Neural crest cell (in vitro differentiated cells): ENCODE data around the gene FOXO3B. TPM values are rescaled to one million over a fixed set of nuclear protein-coding genes. Genes with fewer than 3 reads are reported as not detected.
"Not testable (repeated sequence)": the region's sequence is repeated elsewhere in the genome, so short reads cannot be mapped to it uniquely, and the experiment has no call there.

ENCODE experiments used
- DNase-seq: peaks from one replicate; pipeline ENCODE4 v3.0.0; 2021; ENCODE audit warnings: low read depth, mixed read lengths, low spot score
- H3K27ac Mint-ChIP-seq: one replicate; pipeline ENCODE4 v1.8.0; 2021; ENCODE audit warnings: mild to moderate bottlenecking, mixed read lengths; ENCODE audit not compliant: unreplicated experiment
- H3K27me3 Mint-ChIP-seq: 2 replicates; pipeline ENCODE4 v1.8.0; 2021; ENCODE audit warnings: low read depth, mild to moderate bottlenecking, mixed read lengths
- H3K36me3 Mint-ChIP-seq: 2 replicates; pipeline ENCODE4 v1.8.0; 2021; ENCODE audit warnings: low read depth, mild to moderate bottlenecking, mixed read lengths
- H3K4me1 Mint-ChIP-seq: 2 replicates; pipeline ENCODE4 v1.8.0; 2021; ENCODE audit warnings: mixed read lengths
- H3K4me3 Mint-ChIP-seq: one replicate; pipeline ENCODE4 v1.8.0; 2021; ENCODE audit warnings: mild to moderate bottlenecking, mixed read lengths
- H3K9me3 Mint-ChIP-seq: 2 replicates; pipeline ENCODE4 v1.8.0; 2021; ENCODE audit warnings: mixed read lengths
- CTCF ChIP-seq: fragments of 200-600 bp; sonication (generic); conservative IDR thresholded peaks from 2 replicates; pipeline ENCODE4 v1.5.0; 2021; ENCODE audit warnings: antibody characterized with exemption, mild to moderate bottlenecking
- long read RNA-seq: library from polyadenylated mRNA; unstranded; transcript quantifications from one replicate; pipeline ENCODE4 v2.0.0, GENCODE V29; 2020
- total RNA-seq: library from RNA; stranded (reverse); gene quantifications from 2 replicates; pipeline ENCODE4 v1.2.1, GENCODE V29; 2021

The FOXO3B gene
- 25.8 and 28.5 TPM in 2 replicates for total RNA-seq
- long read RNA-seq, transcript FOXO3B-201 (1 exons, 1,928 nt), result major isoform, 10 of 10 reads
- long read RNA-seq, partial matches to known transcripts, result 0 of 10 reads
- long read RNA-seq, other reads (novel, unspliced or antisense), result 0 of 10 reads

- not testable (repeated sequence) for H3K27me3 Mint-ChIP-seq, H3K9me3 Mint-ChIP-seq, H3K4me1 Mint-ChIP-seq
- peaks cover 28% of the 10 kb centered on the region for H3K36me3 Mint-ChIP-seq
- peak within 1 kb of the TSS; percentile 71 for H3K27ac Mint-ChIP-seq
- peak; percentile 64 for DNase-seq
- peak within 1 kb of the TSS; percentile 97 for H3K4me3 Mint-ChIP-seq
Measured at GRCh38 chr17:18681767-18682571, at the start of gene FOXO3B. TSS of gene FOXO3B (minus strand) at chr17:18682314. CDS start at chr17:18681651, 663 bp downstream.

- H3K27me3 Mint-ChIP-seq, H3K9me3 Mint-ChIP-seq, H3K36me3 Mint-ChIP-seq, H3K4me3 Mint-ChIP-seq, H3K4me1 Mint-ChIP-seq, DNase-seq, H3K27ac Mint-ChIP-seq: not testable (repeated sequence)
Measured at GRCh38 chr17:18723509-18723908, 41.4 kb upstream of the FOXO3B start.

- H3K27me3 Mint-ChIP-seq, H3K4me3 Mint-ChIP-seq, H3K9me3 Mint-ChIP-seq, DNase-seq, H3K4me1 Mint-ChIP-seq, H3K36me3 Mint-ChIP-seq, H3K27ac Mint-ChIP-seq: not testable (repeated sequence)
Measured at GRCh38 chr17:18722612-18723011, 40.5 kb upstream of the FOXO3B start.

- not testable (repeated sequence) for H3K27ac Mint-ChIP-seq, H3K36me3 Mint-ChIP-seq, H3K4me3 Mint-ChIP-seq, H3K27me3 Mint-ChIP-seq, H3K4me1 Mint-ChIP-seq, DNase-seq, H3K9me3 Mint-ChIP-seq
Measured at GRCh38 chr17:18721775-18722547, 39.8 kb upstream of the FOXO3B start.

- not testable (repeated sequence) for H3K9me3 Mint-ChIP-seq, H3K36me3 Mint-ChIP-seq, DNase-seq, H3K4me1 Mint-ChIP-seq, H3K4me3 Mint-ChIP-seq, H3K27me3 Mint-ChIP-seq, H3K27ac Mint-ChIP-seq
Measured at GRCh38 chr17:18719428-18720110, 37.5 kb upstream of the FOXO3B start.

GRCh38 chr17:18718643-18719427, 36.7 kb upstream of the FOXO3B start:
- not testable (repeated sequence) for H3K27me3 Mint-ChIP-seq, H3K9me3 Mint-ChIP-seq, H3K36me3 Mint-ChIP-seq, H3K27ac Mint-ChIP-seq, H3K4me3 Mint-ChIP-seq, H3K4me1 Mint-ChIP-seq, DNase-seq

GRCh38 chr17:18712354-18712999, 30.4 kb upstream of the FOXO3B start:
- TF ChIP-seq CTCF, result peak; percentile 77
- not testable (repeated sequence) for H3K36me3 Mint-ChIP-seq, H3K4me1 Mint-ChIP-seq, H3K4me3 Mint-ChIP-seq, H3K27me3 Mint-ChIP-seq, H3K27ac Mint-ChIP-seq, H3K9me3 Mint-ChIP-seq
- DNase-seq, result peak; percentile 70

- DNase-seq, H3K4me3 Mint-ChIP-seq, H3K27me3 Mint-ChIP-seq, H3K4me1 Mint-ChIP-seq, H3K9me3 Mint-ChIP-seq, H3K27ac Mint-ChIP-seq: not testable (repeated sequence)
- H3K36me3 Mint-ChIP-seq, result peaks cover 11% of the 10 kb centered on the region
Measured at GRCh38 chr17:18708215-18708614, 26.1 kb upstream of the FOXO3B start.

GRCh38 chr17:18705955-18706354, 23.8 kb upstream of the FOXO3B start:
- peaks cover 11% of the 10 kb centered on the region for H3K36me3 Mint-ChIP-seq
- H3K27me3 Mint-ChIP-seq, H3K9me3 Mint-ChIP-seq, H3K27ac Mint-ChIP-seq, H3K4me1 Mint-ChIP-seq, H3K4me3 Mint-ChIP-seq, DNase-seq: not testable (repeated sequence)

GRCh38 chr17:18698473-18699103, 16.5 kb upstream of the FOXO3B start:
- H3K27ac Mint-ChIP-seq, result peak overlapping the region; percentile 73
- H3K4me3 Mint-ChIP-seq, result peak overlapping the region; percentile 94
- not testable (repeated sequence) for DNase-seq, H3K36me3 Mint-ChIP-seq, H3K27me3 Mint-ChIP-seq, H3K9me3 Mint-ChIP-seq
- H3K4me1 Mint-ChIP-seq, result peaks cover 14% of the 10 kb centered on the region

- DNase-seq, H3K9me3 Mint-ChIP-seq, H3K27ac Mint-ChIP-seq, H3K27me3 Mint-ChIP-seq, H3K36me3 Mint-ChIP-seq: not testable (repeated sequence)
- Mint-ChIP-seq H3K4me3 (peak overlapping the region; percentile 81), H3K4me1 (peaks cover 14% of the 10 kb centered on the region)
Measured at GRCh38 chr17:18695143-18695542, 13.0 kb upstream of the FOXO3B start.
